ENCODE results near the gene C19orf67.
"Not testable (repeated sequence)": the region's sequence is repeated elsewhere in the genome, so short reads cannot be mapped to it uniquely, and the experiment has no call there.

Gene C19orf67

DNA sequence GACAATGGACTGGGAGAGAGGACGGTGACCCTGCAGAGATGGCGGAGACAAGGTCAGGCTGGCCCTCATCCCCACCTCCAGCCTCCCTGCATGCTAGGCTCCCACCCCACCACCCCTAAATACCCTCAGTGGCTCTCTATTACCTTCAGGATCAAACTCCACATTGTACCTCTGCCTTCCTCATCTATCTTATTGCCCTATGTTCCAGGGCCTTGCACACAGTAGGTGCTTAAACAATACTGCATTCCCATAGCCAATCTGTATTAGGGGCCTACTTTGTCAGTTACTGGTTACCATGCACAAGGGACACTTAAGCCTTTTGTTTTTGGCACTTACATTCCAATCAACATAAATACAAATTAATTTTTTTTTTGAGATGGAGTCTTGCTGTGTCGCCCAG is 30.2 kb downstream of the C19orf67 start:
- DNase-seq = no peak

DNA sequence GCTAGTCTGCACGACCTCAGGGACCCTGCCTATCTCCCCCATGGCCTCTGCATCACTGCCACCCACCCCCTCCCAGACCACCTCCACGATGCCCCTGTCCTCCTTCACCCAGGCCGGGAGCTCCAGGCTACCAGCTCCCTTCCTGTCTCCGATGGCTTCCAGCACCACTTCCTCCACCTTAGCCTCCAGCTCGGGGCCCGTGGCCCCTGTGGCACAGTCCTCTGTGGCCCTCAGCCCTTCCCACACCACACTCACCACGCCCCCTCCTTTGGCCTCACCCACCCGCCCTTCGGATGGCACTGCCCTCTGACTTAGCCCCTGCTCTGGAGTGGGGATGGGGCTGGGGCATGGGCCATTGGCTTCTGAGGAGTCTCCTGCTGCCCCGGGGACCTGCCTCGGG is 30.9 kb downstream of the C19orf67 start:
- DNase-seq = no peak

DNA sequence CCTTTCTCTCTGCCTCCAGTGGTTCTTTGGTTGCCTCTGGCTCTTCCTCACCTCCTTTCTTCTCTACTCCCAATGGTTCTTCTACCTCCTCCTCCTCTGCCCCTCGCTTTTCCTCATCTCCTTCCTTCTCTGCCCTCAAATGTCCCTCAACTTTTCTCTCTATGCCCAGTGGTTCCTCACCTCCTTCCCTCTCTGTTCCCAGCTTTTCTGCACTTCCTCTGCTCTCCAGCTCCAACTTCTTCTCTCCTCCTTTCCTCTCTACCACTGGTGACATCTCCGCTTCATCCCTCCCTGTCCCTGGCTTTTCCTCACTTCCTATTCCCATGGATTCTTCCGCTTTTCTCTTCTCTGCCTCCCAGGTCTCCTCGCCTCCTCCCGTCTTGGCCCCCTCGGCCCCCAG is 31.5 kb downstream of the C19orf67 start:
- no peak for DNase-seq

DNA sequence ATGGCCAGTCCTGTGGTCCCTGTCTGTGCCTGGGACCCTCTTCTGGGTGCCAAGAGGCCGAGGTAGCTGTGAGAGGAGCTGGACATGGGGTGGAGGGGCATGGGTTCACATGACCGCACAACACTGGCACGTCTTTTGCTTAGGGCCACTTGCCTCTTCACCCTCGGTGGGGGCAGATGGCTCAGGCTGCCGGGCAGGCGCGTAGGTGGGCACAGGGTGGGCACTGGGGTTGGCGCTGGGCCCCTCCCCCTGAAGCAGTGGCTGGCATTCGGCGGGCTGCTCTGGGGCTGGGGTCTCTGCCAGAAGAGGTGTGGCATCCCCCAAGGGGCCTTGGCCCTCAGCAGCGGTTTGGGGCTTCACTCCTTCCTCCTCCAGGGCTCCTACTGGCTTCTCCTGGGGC is 32.1 kb downstream of the C19orf67 start:
- DNase-seq = no peak

DNA sequence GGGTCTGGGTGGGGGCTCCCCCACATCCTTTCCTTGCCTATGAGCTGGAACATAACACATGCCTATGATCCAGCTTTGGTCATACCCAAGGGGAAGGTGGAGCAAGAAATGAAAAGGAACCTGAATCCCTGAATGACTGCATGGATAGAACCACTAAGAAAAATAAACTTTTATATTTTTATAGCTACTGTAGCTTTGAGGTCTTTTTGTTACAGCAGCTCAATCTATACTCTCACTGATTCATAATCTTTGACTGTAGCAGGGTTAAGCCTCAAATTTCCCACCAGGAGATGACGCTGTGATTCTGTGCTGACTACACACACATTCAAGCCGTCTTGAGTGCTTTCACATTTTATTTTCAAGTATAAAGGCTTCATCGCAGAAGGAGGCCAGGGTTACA is 32.6 kb downstream of the C19orf67 start:
- no peak for DNase-seq

DNA sequence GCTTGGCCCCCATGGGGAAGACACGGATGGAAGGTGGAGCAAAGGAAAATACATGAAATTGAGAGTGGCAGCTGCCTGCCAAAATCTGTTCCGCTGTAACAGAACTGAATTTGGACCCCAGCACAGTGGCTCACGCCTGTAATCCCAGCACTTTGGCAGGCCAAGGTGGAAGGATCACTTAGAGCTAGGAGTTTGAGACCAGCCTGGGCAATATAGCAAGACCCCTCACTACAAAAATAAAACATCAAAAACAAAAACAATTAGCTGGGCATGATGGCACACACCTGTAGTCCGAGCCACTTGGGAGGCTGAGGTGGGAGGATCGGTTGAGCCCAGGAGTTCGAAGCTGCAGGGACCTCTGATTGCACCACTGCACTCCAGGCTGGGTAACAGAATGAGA is 33.1 kb downstream of the C19orf67 start:
- no peak for DNase-seq

DNA sequence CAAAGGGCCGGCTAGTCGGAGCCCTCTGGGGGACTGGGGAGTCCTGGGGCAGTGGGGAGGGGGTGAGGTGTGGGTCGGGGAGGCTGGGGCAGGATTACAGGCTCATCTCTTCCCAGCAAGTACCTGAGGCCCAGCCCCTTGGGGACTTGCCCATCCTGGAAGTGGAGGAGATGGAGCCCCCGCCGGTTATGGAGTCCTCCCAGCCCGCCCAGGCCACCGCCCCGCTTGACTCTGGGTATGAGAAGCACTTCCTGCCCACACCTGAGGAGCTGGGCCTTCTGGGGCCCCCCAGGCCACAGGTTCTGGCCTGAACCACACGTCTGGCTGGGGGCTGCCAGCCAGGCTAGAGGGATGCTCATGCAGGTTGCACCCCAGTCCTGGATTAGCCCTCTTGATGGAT is 33.6 kb downstream of the C19orf67 start:
- no peak for DNase-seq

DNA sequence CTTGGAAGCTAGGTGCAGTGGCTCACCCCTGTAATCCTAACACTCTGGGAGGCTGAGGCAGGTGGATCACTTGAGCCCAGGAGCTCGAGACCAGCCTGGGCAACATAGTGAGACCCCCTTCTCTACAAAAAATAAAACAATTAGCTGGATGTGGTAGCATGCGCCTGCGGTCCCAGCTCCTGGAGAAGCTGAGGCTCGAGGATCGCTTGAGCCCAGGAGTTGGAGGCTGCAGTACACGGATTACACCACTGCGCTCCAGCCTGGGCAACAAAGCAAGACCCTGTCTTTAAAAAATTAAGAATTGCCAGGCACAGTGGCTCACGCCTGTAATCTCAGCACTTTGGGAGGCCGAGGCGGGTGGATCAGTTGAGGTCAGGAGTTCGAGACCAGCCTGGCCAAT is 34.6 kb downstream of the C19orf67 start:
- DNase-seq = not testable (repeated sequence)

DNA sequence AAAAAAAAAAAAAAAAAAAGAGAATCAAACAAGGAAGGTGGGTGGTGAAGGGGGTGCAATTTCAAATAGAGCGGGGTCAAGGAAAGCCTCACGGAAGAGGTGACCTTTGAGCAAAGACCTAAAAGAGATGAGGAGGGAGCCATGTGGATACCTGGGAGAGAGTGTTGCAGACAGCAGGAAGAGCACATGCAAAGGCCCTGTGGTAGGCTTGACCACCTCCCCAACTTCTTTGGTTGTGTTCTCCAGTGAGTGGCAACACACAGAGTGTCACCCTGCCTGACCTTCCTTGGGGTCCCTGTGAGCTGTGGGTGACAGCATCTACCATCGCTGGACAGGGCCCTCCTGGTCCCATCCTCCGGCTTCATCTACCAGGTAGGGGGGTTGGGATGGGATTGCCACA is 35.1 kb downstream of the C19orf67 start:
- DNase-seq = no peak

DNA sequence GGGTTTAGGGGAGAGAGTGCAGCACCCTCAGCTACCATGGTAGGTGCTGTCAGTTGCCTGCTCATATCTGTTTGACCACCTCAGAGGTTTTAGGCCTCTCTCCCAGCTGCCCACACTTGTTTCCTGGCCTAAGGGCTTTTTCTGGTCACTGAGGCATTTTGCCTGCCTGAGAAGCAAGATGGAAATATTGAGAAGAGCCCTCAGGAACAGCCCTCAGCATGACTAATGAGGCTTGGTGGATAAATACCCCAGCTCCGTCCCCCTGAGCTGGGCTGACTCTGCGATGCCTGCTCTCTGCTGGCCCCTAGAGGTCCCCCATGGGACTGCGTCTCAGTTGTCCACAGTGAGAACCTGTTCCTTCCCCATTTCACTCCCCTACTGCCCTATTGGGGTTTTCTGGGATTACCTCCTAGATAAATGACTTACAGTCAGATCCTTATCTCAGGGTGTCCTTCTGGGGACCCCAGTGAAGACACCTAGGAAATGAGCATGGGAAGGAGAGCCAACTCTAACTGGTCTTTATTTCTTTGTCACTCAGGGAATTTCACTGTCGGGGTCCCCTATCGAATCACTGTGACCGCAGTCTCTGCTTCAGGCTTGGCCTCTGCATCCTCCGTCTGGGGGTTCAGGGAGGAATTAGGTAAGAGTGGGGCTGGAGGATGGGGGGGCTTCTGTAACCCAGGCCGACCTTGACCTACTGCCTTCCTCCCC is 37.0 kb downstream of the C19orf67 start:
- DNase-seq = peak; percentile 81

DNA sequence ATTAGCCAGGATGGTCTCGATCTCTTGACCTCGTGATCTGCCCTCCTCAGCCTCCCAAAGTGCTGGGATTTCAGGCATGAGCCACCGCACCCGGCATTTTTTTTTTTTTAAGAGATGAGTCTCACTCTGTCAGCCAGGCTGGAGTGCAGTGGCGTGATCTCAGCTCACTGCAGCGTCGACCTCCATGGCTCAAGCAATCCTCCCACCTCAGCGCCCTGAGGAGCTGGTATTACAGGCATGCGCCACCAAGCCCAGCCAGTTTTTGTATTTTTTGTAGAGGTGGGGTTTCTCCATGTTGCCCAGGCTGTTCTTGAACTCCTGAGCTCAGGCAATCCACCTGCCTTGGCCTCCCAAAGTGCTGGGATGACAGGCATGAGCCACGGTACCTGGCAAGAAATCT is 37.7 kb downstream of the C19orf67 start:
- DNase-seq = not testable (repeated sequence)

DNA sequence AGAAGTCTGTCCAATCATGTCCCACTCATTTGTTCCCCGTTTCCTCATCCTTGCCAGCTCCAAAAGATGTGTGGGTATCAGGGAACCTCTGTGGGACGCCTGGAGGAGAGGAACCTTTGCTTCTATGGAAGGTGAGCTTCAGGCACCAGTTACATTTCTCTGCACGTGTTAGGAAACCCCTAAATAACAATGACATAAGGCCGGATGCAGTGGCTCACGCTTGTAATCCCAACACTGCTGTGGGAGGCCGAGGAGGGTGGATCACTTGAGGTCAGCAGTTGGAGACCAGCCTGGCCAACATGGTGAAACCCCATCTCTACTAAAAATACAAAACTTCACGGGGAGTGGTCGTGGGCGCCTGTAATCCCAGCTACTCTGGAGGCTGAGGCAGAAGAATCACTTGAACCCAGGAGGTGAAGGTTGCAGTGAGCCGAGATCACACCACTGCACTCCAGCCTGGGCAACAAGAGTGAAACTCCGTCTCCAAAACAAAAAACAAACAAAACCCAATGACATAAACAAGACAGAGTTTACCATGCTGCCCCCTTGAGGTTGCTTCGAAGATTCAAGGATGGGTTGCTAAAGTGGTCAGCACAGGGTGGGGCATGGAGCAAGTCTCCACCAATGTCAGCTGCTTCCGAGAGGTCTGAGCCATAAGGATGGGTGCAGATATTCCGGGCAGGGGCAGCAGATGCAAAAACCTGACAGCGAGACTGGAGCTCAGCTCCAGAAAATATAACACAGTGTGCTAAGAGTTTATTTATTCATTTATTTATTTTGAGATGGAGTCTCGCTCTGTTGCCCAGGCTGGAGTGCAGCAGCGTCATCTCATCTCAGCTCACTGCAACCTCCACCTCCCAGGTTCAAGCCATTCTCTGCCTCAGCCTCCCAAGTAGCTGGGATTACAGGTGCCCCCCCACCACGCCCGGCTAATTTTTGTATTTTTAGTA is 42.6 kb downstream of the C19orf67 start:
- DNase-seq = peak; percentile 78

DNA sequence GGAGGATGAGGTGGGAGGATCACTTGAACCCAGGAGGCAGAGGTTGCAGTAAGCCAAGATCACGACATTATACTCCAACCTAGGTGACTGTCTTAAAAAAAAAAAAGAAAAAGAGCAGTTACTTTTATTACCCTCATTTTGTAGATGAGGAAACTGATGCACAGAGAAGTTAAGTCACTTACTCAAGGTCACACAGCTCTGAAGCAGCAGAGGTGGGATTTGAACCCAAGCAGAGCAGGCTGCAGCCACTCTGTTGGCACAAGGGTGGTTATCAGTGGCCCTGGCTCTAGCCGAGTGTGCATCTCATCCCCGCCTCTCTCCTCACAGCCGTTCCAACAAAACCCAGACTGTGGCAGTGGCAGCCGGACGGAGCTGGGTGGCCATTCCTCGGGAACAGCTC is 46.4 kb downstream of the C19orf67 start:
- no peak for DNase-seq

DNA sequence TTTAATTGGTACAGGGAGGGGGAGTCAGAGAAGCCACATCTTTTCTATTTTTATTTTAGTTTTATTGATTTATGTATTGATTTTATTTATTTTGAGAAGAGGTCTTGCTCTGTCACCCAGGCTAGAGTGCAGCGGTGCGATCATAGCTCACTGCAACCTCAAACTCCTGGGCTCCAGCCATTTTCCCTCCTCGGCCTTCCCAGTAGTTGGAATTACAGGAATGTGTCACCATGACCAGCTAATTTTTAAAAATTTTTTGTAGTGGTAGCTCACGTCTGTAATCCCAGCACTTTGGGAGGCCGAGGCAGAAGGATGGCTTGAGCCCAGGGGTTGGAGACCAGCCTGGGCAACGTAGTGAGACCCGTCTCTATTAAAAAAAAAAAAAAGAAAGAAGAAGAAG is 49.9 kb downstream of the C19orf67 start:
- DNase-seq = no peak

DNA sequence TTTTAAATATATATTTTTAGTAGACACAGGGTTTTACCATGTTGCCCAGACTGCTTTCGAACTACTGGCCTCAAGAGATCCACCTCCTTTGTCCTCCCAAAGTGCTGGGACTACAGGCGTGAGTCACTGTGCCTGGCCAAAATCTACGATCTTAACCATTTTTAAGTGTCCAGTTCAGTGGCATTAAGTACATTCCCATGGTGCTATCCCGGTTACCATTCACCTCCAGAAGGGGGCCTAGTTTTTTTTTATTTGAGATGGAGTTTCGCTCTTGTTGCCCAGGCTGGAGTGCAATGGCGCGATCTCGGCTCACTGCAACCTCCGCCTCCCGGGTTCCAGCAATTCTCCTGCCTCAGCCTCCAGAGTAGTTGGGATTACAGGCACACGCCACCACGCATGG is 50.4 kb downstream of the C19orf67 start:
- DNase-seq = not testable (repeated sequence)

DNA sequence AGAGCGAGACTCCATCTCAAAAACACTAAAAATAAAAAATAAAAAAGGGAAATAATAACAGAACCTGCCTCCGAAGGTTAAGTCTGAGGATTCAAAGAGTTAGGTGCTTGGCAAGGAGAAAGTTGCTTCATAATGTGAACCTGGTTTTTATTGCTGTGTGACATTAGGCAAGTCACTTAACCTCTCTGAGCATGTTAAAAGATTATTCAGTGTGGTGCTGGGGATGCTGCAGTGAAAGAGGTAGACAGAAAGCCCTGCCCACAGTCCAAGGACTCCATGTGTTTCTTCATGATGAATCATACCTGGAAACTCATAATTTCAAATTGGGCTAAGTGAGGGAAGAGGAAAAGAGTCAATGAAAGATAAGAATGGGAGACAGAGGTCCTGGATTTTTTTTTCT is 51.6 kb downstream of the C19orf67 start:
- no peak for DNase-seq

DNA sequence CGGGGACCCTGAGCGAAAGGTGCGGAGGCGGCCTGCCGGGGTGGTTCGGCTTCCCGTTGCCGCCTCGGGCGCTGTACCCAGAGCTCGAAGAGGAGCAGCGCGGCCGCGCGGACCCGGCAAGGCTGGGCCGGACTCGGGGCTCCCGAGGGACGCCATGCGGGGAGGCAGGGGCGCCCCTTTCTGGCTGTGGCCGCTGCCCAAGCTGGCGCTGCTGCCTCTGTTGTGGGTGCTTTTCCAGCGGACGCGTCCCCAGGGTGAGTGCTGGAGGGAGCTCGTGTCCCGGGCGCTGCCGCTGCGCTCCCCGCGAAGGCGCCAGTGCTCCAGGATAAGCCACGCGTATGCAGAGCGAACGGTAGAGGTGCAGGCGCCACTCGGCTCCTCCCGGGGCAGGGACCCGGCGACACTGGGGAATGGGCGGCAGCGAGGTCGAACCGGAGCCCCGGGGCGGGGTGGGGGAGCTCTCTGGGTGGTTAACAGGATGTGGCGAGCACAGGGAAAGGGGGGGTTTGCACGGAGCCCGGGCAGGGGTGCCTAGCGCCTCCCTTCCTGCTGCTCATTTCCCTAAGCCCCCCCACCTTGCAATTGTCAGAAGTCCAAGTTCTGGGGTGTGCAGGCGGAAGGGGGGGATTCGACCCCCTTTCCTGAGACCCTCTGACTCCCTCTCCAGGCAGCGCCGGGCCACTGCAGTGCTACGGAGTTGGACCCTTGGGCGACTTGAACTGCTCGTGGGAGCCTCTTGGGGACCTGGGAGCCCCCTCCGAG is 53.7 kb downstream of the C19orf67 start, which contains the start of gene IL27RA:
Gene IL27RA, plus strand, starts transcription at position 44 of the 762 bp plus-strand sequence. Its CDS starts 111 bp downstream, at position 155.
- peak; percentile 86 for DNase-seq

Measured in CD4-positive, alpha-beta T cell treated with Interleukin-10 for 1 hour (primary cell).